ENCODE measurements around the gene MGAT4C. TPM values are rescaled to one million over a fixed set of nuclear protein-coding genes. Genes with fewer than 3 reads are reported as not detected.

The MGAT4C gene
- total RNA-seq, 1 experiment from 2014 or later: not detected

DNA sequence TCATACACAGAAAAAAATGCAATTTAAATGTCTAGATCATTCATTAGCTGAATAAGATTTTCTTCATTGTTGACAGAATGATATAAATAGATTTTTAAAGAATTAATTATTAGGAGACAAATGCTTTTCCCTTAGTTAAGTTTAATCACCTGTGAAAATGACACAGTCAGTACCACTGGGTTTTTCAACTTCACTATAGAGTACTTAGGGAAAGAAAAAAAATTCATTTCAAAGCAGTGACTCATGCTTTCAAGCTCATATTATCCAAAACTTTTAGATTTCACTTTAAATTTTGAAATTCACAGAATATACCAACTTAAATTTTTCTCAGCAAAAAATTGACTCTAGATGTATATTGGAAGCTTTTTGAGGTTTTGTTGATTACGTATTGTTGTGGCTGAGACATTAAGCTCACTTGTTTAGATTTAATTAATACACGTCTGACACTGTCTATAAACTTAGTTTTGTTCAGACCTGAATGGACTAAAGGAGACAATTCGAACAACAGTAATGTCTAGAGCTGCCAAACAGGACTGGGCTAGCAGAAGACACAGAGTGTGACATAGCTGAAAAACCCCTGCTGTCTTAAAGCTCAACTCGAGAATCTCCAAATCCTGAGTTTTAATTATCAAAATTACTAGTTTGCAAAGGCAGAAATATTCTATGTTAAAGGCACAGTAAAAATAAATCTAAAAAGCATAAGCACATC is 1.6 kb downstream of the MGAT4C start:
- Histone ChIP-seq H3K36me3 (no peaks in the 10 kb centered on the region), H3K27ac (no peak overlapping the region), H3K9me3 (replicated peaks) (no peaks in the 10 kb centered on the region), H3K4me1 (replicated peaks) (no peaks in the 10 kb centered on the region), H3K27me3 (replicated peaks) (no peaks in the 10 kb centered on the region), H3K4me3 (no peak overlapping the region)
- no peak for DNase-seq (ENCODE audit: low read depth in 1 of 2, low spot score in 2 of 2)

DNA sequence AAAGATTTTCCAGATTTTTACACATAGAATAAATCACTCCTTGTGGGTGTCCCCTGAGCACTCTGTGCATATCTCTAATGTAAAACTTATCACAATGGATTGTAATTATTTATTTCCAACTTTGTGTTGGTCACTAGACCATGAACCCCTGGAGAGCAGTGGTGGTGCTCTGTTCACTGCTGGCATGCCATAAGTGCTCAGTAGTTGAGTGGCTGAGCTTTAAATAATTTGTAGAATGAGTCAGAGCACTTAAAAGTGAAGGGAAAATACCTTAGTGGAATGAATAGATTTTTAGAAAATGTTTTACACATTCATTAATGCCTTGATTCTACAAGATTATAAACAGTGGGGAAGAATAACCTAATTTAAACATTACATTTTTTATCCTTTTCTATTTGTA is 6.3 kb downstream of the MGAT4C start:
- Histone ChIP-seq H3K27ac (no peak overlapping the region), H3K9me3 (replicated peaks) (no peaks in the 10 kb centered on the region), H3K4me3 (no peak overlapping the region), H3K27me3 (replicated peaks) (no peaks in the 10 kb centered on the region), H3K36me3 (no peaks in the 10 kb centered on the region), H3K4me1 (replicated peaks) (no peaks in the 10 kb centered on the region)
- no peak for DNase-seq (ENCODE audit: low read depth in 1 of 2, low spot score in 2 of 2)

DNA sequence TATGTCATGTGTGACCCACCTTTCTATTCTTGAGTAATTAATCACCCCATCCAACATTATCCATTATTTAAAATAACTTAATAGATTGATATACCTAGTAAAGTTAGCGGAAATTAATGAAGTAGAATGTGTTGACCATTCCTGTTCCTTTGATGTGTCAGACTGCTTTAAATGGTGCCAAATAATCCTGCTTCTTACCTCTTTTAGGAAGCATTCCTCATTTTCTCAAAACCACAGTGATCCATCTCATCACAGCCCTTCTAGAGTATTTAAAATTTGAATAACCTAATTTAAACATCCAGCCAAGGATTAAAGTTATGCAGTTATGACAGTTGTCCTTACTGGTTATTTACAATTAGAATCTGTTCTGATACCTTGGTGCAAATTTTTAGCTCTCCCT is 6.9 kb downstream of the MGAT4C start:
- no peak overlapping the region for H3K4me3 ChIP-seq
- no peaks in the 10 kb centered on the region for H3K36me3 ChIP-seq
- H3K4me1 ChIP-seq (replicated peaks): no peaks in the 10 kb centered on the region
- no peaks in the 10 kb centered on the region for H3K9me3 ChIP-seq (replicated peaks)
- no peaks in the 10 kb centered on the region for H3K27me3 ChIP-seq (replicated peaks)
- H3K27ac ChIP-seq: no peak overlapping the region
- no peak for DNase-seq (ENCODE audit: low read depth in 1 of 2, low spot score in 2 of 2)

DNA sequence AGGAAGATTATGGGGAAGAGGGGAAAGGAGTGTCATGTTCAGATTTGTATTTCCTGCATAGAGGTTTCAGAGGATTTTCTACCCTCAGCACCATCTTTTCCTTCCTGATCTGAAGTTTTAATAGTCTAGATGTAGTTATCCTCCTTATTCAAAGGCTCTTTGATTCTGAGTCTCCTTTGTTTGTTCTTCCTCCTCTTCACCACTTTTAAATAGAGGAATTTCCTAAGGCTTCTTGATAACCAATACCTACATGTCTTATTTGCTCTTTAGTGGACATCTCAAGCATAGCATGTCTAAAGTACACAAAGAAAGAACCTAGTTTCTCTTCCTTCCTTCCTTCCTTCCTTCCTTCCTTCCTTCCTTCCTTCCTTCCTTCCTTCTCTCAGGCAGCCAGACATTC is 8.3 kb downstream of the MGAT4C start:
- H3K9me3 ChIP-seq (replicated peaks): no peaks in the 10 kb centered on the region
- H3K36me3 ChIP-seq: no peaks in the 10 kb centered on the region
- H3K27me3 ChIP-seq (replicated peaks): no peaks in the 10 kb centered on the region
- no peak for DNase-seq (ENCODE audit: low read depth in 1 of 2, low spot score in 2 of 2)
- no peak overlapping the region for H3K4me3 ChIP-seq
- H3K4me1 ChIP-seq (replicated peaks): no peaks in the 10 kb centered on the region
- no peak overlapping the region for H3K27ac ChIP-seq

DNA sequence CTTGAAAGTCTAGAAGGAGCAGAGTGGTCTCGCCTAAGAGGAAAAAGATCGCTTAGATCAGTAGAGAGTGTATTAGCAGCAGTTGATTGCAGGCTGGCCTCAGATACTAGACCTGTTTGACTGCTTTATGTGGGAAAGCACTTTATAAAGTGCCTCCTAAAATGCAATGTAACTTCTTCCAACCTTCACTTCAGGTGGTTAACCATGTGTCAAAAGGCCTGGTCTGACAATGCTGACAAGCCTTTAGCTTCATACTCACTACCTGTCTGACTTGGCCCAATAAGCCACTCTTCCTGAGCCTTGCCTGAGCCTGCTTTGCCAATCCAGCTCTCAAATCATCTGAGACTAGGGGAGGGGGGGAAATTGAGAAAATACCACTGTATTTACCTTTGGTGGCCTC is 14.6 kb downstream of the MGAT4C start:
- Histone ChIP-seq H3K36me3 (no peaks in the 10 kb centered on the region), H3K27me3 (replicated peaks) (no peaks in the 10 kb centered on the region), H3K27ac (no peak overlapping the region), H3K4me3 (no peak overlapping the region), H3K4me1 (replicated peaks) (no peaks in the 10 kb centered on the region), H3K9me3 (replicated peaks) (no peaks in the 10 kb centered on the region; the same call in 1 of the 2 replicates)
- no peak for DNase-seq (ENCODE audit: low read depth in 1 of 2, low spot score in 2 of 2)

DNA sequence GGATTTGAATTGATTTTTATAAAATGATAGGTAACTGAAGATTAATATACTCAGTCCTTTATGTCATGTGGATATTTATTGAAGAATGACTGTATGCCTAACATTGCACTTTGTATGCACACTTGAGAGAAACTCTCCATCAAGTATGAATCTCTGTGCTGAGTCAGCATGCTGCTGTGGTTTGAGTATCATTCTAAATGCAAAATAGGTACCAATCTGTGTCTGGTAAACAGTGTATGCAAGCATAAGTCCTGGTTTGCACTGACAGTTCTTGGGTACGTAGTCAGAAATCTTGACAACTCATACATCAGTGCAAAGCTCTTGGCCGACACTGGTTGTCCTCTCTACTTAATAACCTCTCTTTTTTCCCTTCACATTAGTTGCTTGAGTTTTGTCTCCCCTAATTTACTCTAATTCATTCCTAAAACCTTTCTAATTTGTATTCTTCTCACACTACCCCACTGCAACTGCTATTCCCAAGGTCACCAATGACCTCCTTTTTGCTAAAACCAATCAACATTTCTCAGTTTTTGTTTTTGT is 21.8 kb downstream of the MGAT4C start:
- Histone ChIP-seq H3K36me3 (no peaks in the 10 kb centered on the region), H3K27me3 (replicated peaks) (no peaks in the 10 kb centered on the region), H3K27ac (no peak overlapping the region), H3K9me3 (replicated peaks) (no peaks in the 10 kb centered on the region), H3K4me3 (no peak overlapping the region), H3K4me1 (replicated peaks) (no peaks in the 10 kb centered on the region)
- DNase-seq (ENCODE audit: low read depth in 1 of 2, low spot score in 2 of 2): no peak

DNA sequence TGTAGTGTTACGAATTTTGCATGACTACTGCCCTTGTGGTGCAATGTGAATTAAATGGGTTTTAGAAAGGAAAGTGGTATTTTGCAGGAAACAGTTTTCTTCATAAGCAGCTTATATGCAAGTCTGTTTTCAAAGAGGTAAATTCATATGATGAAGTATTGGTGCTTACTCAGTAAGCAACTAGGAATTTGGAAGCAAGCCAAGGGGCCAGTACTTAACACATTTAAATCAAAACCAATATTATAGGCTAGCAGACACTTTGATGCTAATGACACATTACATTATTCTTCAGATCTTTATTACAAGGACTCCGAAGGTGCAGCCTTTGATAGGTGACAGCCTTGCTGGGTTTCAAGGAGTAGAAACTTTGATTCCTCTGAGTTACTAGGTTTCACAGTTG is 23.1 kb downstream of the MGAT4C start:
- no peak overlapping the region for H3K4me3 ChIP-seq
- H3K4me1 ChIP-seq (replicated peaks): no peaks in the 10 kb centered on the region
- no peaks in the 10 kb centered on the region for H3K27me3 ChIP-seq (replicated peaks)
- no peaks in the 10 kb centered on the region for H3K9me3 ChIP-seq (replicated peaks)
- DNase-seq (ENCODE audit: low read depth in 1 of 2, low spot score in 2 of 2): no peak
- no peaks in the 10 kb centered on the region for H3K36me3 ChIP-seq
- no peak overlapping the region for H3K27ac ChIP-seq

DNA sequence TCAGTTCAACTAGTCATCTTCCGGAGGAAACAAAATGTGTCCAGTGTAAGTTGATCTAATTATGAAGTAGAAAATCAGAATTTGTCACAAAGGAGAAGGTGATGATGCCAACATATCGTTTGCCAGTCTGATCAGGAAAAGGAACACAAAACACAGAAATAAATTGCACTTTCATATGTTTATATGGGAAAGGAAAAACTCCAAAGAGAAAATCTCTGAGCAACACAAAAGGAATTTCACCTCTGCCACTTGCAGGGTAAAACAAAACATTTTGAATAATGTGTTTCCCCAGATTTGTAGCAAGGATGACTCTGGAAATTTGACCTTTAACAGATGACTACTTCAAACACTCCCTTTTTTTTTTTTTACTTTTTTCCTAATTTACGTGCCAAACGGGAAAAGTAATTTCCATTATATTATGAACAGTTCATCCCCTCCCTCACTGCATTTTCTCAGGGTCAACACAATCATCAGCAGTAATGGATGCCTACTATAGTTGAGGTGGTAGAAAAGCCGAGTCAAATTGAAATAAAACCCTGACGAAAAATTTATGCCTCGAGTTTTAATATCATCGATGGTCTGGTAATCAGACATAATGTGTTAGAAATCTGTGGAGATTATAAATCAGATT is 25.6 kb downstream of the MGAT4C start:
- H3K4me3 ChIP-seq: no peak overlapping the region
- no peak for DNase-seq (ENCODE audit: low read depth in 1 of 2, low spot score in 2 of 2)
- H3K36me3 ChIP-seq: no peaks in the 10 kb centered on the region
- H3K27ac ChIP-seq: no peak overlapping the region
- H3K27me3 ChIP-seq (replicated peaks): no peaks in the 10 kb centered on the region
- no peaks in the 10 kb centered on the region for H3K4me1 ChIP-seq (replicated peaks)
- no peaks in the 10 kb centered on the region for H3K9me3 ChIP-seq (replicated peaks)

DNA sequence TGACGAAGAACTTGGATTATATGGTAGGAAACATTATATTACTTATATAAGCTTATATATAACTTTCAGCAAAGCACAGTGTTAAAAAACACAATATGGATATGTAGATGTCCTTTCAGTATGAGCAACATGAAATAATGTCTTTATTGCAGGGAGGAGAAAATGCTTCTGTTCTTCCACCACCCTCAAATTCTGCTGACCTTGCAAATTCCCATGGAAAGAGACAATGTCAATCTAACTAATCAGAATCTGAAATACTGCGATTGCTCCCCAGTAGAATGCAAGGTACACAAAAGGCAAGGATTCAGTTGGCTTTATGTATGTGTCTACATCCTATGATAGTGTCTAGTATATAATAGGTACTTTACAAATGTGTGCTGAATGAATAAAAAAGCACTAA is 26.4 kb downstream of the MGAT4C start:
- Histone ChIP-seq H3K36me3 (no peaks in the 10 kb centered on the region), H3K9me3 (replicated peaks) (no peaks in the 10 kb centered on the region), H3K27me3 (replicated peaks) (no peaks in the 10 kb centered on the region), H3K27ac (no peak overlapping the region), H3K4me1 (replicated peaks) (no peaks in the 10 kb centered on the region), H3K4me3 (no peak overlapping the region)
- DNase-seq (ENCODE audit: low read depth in 1 of 2, low spot score in 2 of 2): no peak

DNA sequence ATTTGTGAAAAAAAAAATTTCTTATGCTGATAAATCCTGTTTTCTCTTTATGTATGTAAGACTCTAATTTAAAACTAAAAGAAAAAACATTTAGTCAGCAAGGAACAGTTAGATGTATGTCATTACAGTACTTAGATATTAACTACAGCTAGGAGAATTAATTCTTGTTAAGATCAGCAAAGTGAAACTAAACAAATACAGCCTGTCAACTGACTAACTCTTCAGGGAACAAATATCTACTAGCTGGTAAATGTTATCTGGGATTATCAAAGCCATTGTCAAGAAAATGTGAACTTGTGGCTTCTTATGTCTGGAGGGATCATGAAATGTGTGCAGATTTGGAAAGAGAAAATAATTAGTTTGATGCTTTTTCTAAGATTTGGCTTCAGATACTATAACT is 27.5 kb downstream of the MGAT4C start:
- H3K4me1 ChIP-seq (replicated peaks): no peaks in the 10 kb centered on the region
- no peak for DNase-seq (ENCODE audit: low read depth in 1 of 2, low spot score in 2 of 2)
- H3K9me3 ChIP-seq (replicated peaks): no peaks in the 10 kb centered on the region; the same call in 1 of the 2 replicates
- no peaks in the 10 kb centered on the region for H3K36me3 ChIP-seq
- H3K27me3 ChIP-seq (replicated peaks): no peaks in the 10 kb centered on the region
- no peak overlapping the region for H3K4me3 ChIP-seq
- no peak overlapping the region for H3K27ac ChIP-seq

DNA sequence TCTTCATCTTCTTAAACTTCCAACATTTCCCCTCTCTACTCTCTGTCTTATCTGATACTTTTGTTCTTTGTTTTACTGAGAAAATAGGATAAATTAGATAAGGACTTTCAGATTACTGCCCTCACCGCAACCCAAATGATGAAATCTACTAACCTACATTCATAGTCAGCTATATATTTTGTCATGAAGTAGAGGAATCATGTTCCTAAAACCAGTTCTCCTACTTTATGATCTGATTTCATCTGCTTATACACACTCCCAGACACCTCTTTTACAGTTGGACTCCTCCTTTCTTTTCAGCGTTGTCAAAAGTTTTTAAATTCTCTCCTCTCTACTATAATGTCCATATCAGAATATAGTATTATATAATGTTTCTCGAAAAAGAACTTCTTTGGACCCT is 29.7 kb downstream of the MGAT4C start:
- Histone ChIP-seq H3K27ac (no peak overlapping the region), H3K36me3 (no peaks in the 10 kb centered on the region), H3K27me3 (replicated peaks) (no peaks in the 10 kb centered on the region; the same call in 1 of the 2 replicates), H3K4me3 (no peak overlapping the region), H3K4me1 (replicated peaks) (no peaks in the 10 kb centered on the region), H3K9me3 (replicated peaks) (no peaks in the 10 kb centered on the region; the same call in 1 of the 2 replicates)
- no peak for DNase-seq (ENCODE audit: low read depth in 1 of 2, low spot score in 2 of 2)

DNA sequence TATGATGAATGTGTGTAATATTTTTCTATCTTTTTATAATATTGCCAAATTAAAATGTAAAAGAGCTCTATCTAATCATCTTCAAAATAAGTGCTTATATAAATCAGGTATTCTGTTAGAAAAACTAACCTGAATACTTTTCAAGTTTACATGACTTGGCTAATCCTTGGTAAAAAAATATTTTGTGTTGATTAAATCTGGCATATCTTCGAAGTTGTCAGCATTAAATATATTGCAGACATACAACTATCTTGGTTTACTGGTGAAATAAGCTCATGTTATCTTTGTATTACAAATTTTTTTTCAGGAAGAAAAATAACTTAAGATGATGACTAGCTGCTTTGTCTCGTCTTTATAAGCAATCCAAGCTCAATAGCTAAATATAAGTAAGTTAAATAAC is 39.6 kb downstream of the MGAT4C start:
- H3K4me1 ChIP-seq (replicated peaks): no peaks in the 10 kb centered on the region
- no peak overlapping the region for H3K27ac ChIP-seq
- no peak overlapping the region for H3K4me3 ChIP-seq
- no peaks in the 10 kb centered on the region for H3K36me3 ChIP-seq
- DNase-seq (ENCODE audit: low read depth in 1 of 2, low spot score in 2 of 2): no peak
- no peaks in the 10 kb centered on the region for H3K27me3 ChIP-seq (replicated peaks)
- H3K9me3 ChIP-seq (replicated peaks): no peaks in the 10 kb centered on the region

DNA sequence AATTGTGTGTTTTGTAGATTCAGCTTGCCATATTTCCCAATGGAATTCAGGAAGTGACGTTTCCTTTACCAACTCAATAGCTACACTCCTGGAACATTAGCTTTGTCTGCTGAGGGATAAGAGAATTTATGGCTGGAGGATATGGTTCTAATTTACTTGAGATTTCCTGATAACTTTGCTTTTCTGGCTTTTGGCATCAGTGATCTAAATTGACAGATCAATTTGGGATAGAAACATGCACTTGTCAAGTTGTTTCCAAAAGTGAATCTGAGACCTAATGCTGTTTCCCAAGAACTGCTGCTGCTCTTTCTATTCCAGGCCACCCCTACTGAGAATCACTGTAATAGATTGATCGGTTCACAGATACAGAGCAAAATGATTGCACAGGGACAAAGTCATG is 43.2 kb downstream of the MGAT4C start:
- no peaks in the 10 kb centered on the region for H3K27me3 ChIP-seq (replicated peaks)
- no peak overlapping the region for H3K27ac ChIP-seq
- no peaks in the 10 kb centered on the region; the same call in 1 of the 2 replicates for H3K9me3 ChIP-seq (replicated peaks)
- H3K4me1 ChIP-seq (replicated peaks): no peaks in the 10 kb centered on the region
- H3K4me3 ChIP-seq: no peak overlapping the region
- H3K36me3 ChIP-seq: no peaks in the 10 kb centered on the region
- DNase-seq (ENCODE audit: low read depth in 1 of 2, low spot score in 2 of 2): no peak

DNA sequence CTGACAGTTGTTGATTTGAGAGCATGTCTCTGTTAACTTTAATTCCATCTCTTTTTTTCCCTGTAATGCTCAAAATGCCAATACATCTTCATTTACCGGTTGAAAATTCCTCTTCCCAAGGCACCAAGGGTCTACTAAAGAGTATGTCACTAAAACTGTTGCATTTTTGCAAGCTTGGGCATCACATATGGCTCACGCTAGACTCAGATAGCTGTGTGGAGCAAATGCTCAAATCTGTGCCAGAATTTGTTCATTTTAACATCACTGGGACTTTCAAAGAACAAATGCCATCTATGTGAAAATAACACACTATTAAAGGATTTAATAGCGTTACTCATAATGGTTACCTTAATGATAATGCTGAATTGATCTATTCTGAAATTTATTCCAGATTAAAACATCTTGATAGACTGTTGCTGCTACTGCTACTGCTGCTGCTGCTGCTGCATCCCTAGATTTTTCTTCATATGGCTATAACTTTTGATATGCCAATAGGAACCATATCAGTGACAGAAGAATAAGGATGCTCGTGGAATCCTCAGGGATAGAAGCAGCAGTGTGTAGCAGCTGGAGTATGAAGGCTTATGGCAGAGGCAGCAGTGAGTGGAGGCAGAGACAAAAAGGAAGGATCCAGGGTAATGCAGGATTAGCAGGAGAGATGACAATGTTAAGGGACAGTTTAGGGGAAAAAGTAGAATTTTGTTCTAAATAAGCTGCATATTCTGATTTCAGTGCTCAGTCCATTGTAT is 57.3 kb downstream of the MGAT4C start:
- no peaks in the 10 kb centered on the region for H3K36me3 ChIP-seq
- no peaks in the 10 kb centered on the region for H3K4me1 ChIP-seq (replicated peaks)
- DNase-seq (ENCODE audit: low read depth in 1 of 2, low spot score in 2 of 2): no peak
- H3K27ac ChIP-seq: no peak overlapping the region
- H3K27me3 ChIP-seq (replicated peaks): no peaks in the 10 kb centered on the region
- H3K9me3 ChIP-seq (replicated peaks): no peaks in the 10 kb centered on the region
- H3K4me3 ChIP-seq: no peak overlapping the region

All from SJSA1 (cell line).